H1 (cell line): ENCODE results near the gene GPX8. TPM values are rescaled to one million over a fixed set of nuclear protein-coding genes. Genes with fewer than 3 reads are reported as not detected.

ENCODE experiments used
- CTCF ChIA-PET: fragments of 300-600 bp; sonication (Branson Sonifier 250); formaldehyde crosslinking; loops from one replicate; lab custom pipeline; 2021; ENCODE audit not compliant: partially characterized antibody; lab: Charles Lee
- POLR2A ChIA-PET: fragments of 300-600 bp; sonication (Branson Sonifier 250); formaldehyde crosslinking; loops from one replicate; lab custom pipeline; 2021; ENCODE audit warnings: inconsistent platforms; ENCODE audit not compliant: partially characterized antibody; lab: Charles Lee
- DNase-seq, 2 experiments: peaks; one replicate each; pipeline versions ENCODE4 v3.0.0 to v3.0.0-alpha.2; 2010 to 2022; ENCODE audit warnings: low spot score in 2 of 2, low read depth in 1 of 2, mixed read lengths in 1 of 2
- FAIRE-seq: peaks from 2 replicates; lab custom pipeline; 2011; peaks lifted over from hg19 to GRCh38; lab: Jason Lieb, UNC
- H2AFZ ChIP-seq: 2 replicates; pipeline ENCODE4 v1.8.1; 2012; ENCODE audit warnings: low read length, inconsistent platforms
- H2AK5ac ChIP-seq: 2 replicates; pipeline ENCODE4 v1.6.1; 2013; ENCODE audit warnings: low read depth, low read length
- H2BK120ac ChIP-seq: replicated peaks from 2 replicates; pipeline ENCODE3; 2013; ENCODE audit warnings: low read depth, low read length, inconsistent platforms
- H2BK12ac ChIP-seq: 2 replicates; pipeline ENCODE4 v1.6.1; 2013; ENCODE audit warnings: low read depth, low read length
- H2BK15ac ChIP-seq: 2 replicates; pipeline ENCODE4 v1.6.1; 2013; ENCODE audit warnings: low read length
- H2BK20ac ChIP-seq: 2 replicates; pipeline ENCODE4 v1.6.1; 2013; ENCODE audit warnings: low read length
- H2BK5ac ChIP-seq: 2 replicates; pipeline ENCODE4 v1.6.1; 2013; ENCODE audit warnings: low read depth, low read length
- H3K14ac ChIP-seq: 2 replicates; pipeline ENCODE4 v1.6.1; 2013; ENCODE audit warnings: inconsistent platforms; ENCODE audit not compliant: insufficient read length
- H3K18ac ChIP-seq: 2 replicates; pipeline ENCODE4 v1.6.1; 2013; ENCODE audit warnings: low read length; ENCODE audit errors: extremely low read depth
- H3K23ac ChIP-seq: 2 replicates; pipeline ENCODE4 v1.6.1; 2013; ENCODE audit warnings: inconsistent platforms; ENCODE audit not compliant: insufficient read length
- H3K23me2 ChIP-seq: 2 replicates; pipeline ENCODE4 v1.6.1; 2013; ENCODE audit warnings: low read depth, low read length
- H3K27ac ChIP-seq: 2 replicates; pipeline ENCODE4 v1.6.1; 2011; ENCODE audit warnings: low read depth, low read length, inconsistent platforms
- H3K27me3 ChIP-seq, 4 experiments: replicated peaks in 1 of 4; 1 replicate in 1 of 4; 2 replicates in 3 of 4; pipeline versions ENCODE4 v1.6.1 to v1.8.1; 2011 to 2013; ENCODE audit warnings: low read length in 3 of 4, mild to moderate bottlenecking in 3 of 4, inconsistent platforms in 2 of 4, mixed read lengths in 2 of 4, moderate library complexity in 1 of 4; ENCODE audit not compliant: control insufficient read depth in 3 of 4, insufficient read depth in 3 of 4; ENCODE audit errors: extremely low read depth in 1 of 4
- H3K36me3 ChIP-seq, 4 experiments: 2 replicates each; pipeline versions ENCODE4 v1.6.1 to v1.8.1; 2011 to 2013; ENCODE audit warnings: mild to moderate bottlenecking in 4 of 4, low read length in 3 of 4, moderate library complexity in 2 of 4, control low read depth in 1 of 4, inconsistent platforms in 1 of 4; ENCODE audit not compliant: insufficient read depth in 4 of 4, control insufficient read depth in 2 of 4
- H3K4ac ChIP-seq: replicated peaks from 2 replicates; pipeline ENCODE3; 2013; ENCODE audit warnings: low read length, low read depth, mixed read lengths, inconsistent platforms; ENCODE audit not compliant: insufficient read length
- H3K4me1 ChIP-seq, 4 experiments: replicated peaks in 1 of 4; 1 replicate in 1 of 4; 2 replicates in 3 of 4; pipeline versions ENCODE4 v1.6.1 to v1.8.1; 2011 to 2013; ENCODE audit warnings: low read length in 3 of 4, inconsistent platforms in 2 of 4, mixed read lengths in 1 of 4; ENCODE audit not compliant: insufficient read depth in 4 of 4, control insufficient read depth in 3 of 4
- H3K4me2 ChIP-seq, 2 experiments: 2 replicates each; pipeline versions ENCODE4 v1.6.1 to v1.8.1; 2011 to 2013; ENCODE audit warnings: low read depth in 2 of 2, low read length in 2 of 2, control low read depth in 1 of 2, inconsistent platforms in 1 of 2, mild to moderate bottlenecking in 1 of 2; ENCODE audit not compliant: insufficient read depth in 1 of 2
- H3K4me3 ChIP-seq, 4 experiments: fragments of 200-600, 300-600 bp in 1 of 4; sonication (generic), shearing (Covaris generic), sonication (Bioruptor Twin) in 1 of 4; 2 replicates each; pipeline versions ENCODE4 v1.5.1 to v1.8.1; 2011 to 2016; ENCODE audit warnings: low read length in 4 of 4, low read depth in 3 of 4, control low read depth in 2 of 4, inconsistent platforms in 2 of 4, mild to moderate bottlenecking in 2 of 4, mixed read lengths in 1 of 4, moderate library complexity in 1 of 4; ENCODE audit not compliant: insufficient read depth in 2 of 4; ENCODE audit errors: extremely low read depth in 1 of 4
- H3K56ac ChIP-seq: replicated peaks from 2 replicates; pipeline ENCODE3; 2013; ENCODE audit warnings: low read depth, mild to moderate bottlenecking, mixed read lengths, low read length, inconsistent platforms; ENCODE audit not compliant: insufficient read length
- H3K79me1 ChIP-seq: 2 replicates; pipeline ENCODE4 v1.6.1; 2013; ENCODE audit warnings: low read depth, low read length, control low read depth
- H3K79me2 ChIP-seq, 2 experiments: 2 replicates each; pipeline versions ENCODE4 v1.6.1 to v1.8.1; 2012 to 2013; ENCODE audit warnings: low read length in 2 of 2, mild to moderate bottlenecking in 2 of 2, inconsistent platforms in 1 of 2; ENCODE audit not compliant: insufficient read depth in 2 of 2, control insufficient read depth in 1 of 2
- H3K9ac ChIP-seq, 4 experiments: replicated peaks in 1 of 4; 1 replicate in 1 of 4; 2 replicates in 3 of 4; pipeline versions ENCODE4 v1.6.1 to v1.8.1; 2011 to 2013; ENCODE audit warnings: low read depth in 3 of 4, low read length in 3 of 4, control low read depth in 2 of 4, mild to moderate bottlenecking in 2 of 4, moderate library complexity in 2 of 4, inconsistent platforms in 1 of 4; ENCODE audit errors: extremely low read depth in 1 of 4
- H3K9me3 ChIP-seq, 2 experiments: 2 replicates each; pipeline versions ENCODE4 v1.6.1 to v1.8.1; 2012 to 2013; ENCODE audit warnings: mild to moderate bottlenecking in 2 of 2, moderate library complexity in 2 of 2, control low read depth in 1 of 2, inconsistent platforms in 1 of 2, low read depth in 1 of 2, low read length in 1 of 2, mixed read lengths in 1 of 2; ENCODE audit not compliant: insufficient read depth in 2 of 2
- H4K20me1 ChIP-seq, 2 experiments: replicated peaks in 1 of 2; 2 replicates each; pipeline versions ENCODE3 to v1.8.1; 2011 to 2013; ENCODE audit warnings: inconsistent platforms in 2 of 2, low read length in 2 of 2, mild to moderate bottlenecking in 1 of 2; ENCODE audit not compliant: insufficient read depth in 2 of 2, control insufficient read depth in 1 of 2
- H4K5ac ChIP-seq: 2 replicates; pipeline ENCODE4 v1.6.1; 2013; ENCODE audit warnings: low read length, low read depth, mixed read lengths, inconsistent platforms; ENCODE audit not compliant: insufficient read length
- H4K8ac ChIP-seq: 2 replicates; pipeline ENCODE4 v1.8.0; 2013; ENCODE audit warnings: mild to moderate bottlenecking, moderate library complexity, low read length, inconsistent platforms; ENCODE audit not compliant: insufficient read depth; ENCODE audit errors: extremely low read depth
- H4K91ac ChIP-seq: replicated peaks from 2 replicates; pipeline ENCODE3; 2013; ENCODE audit warnings: low read length, mixed read lengths, inconsistent platforms; ENCODE audit not compliant: insufficient read length
- BRCA1 ChIP-seq: IDR thresholded peaks from 2 replicates; pipeline ENCODE4 v1.6.1; 2012; ENCODE audit warnings: low read depth, low read length, improper control_type of control experiment
- CBX5 ChIP-seq: fragments of 300-800, 300-1000 bp; sonication (generic); IDR thresholded peaks from 2 replicates; pipeline ENCODE4 v1.7.1; 2016; ENCODE audit warnings: antibody characterized with exemption, low read length, low read depth
- CBX8 ChIP-seq: fragments of 300-800, 300-1000 bp; sonication (generic); IDR thresholded peaks from 2 replicates; pipeline ENCODE4 v1.7.1; 2016; ENCODE audit warnings: low read depth, low read length, borderline replicate concordance
- CEBPB ChIP-seq: IDR thresholded peaks from 2 replicates; pipeline ENCODE4 v1.6.1; 2012; ENCODE audit warnings: low read depth, low read length
- PHF8 ChIP-seq: fragments of 200-600 bp; sonication (generic); conservative IDR thresholded peaks from 2 replicates; pipeline ENCODE4 v1.7.1; 2012; ENCODE audit warnings: low read depth, mild to moderate bottlenecking, inconsistent platforms, low read length, moderate library complexity
- POLR2AphosphoS5 ChIP-seq: IDR thresholded peaks from 2 replicates; pipeline ENCODE4 v1.6.1; 2011; ENCODE audit warnings: low read depth, low read length
- RFX5 ChIP-seq: IDR thresholded peaks from 2 replicates; pipeline ENCODE4 v1.6.1; 2011; ENCODE audit warnings: low read depth, low read length, improper control_type of control experiment, borderline replicate concordance
- SIN3A ChIP-seq, 2 experiments: IDR thresholded peaks in 1 of 2; conservative IDR thresholded peaks in 1 of 2; 2 replicates each; pipeline ENCODE4 v1.6.1; 2011 to 2012; ENCODE audit warnings: low read length in 2 of 2, improper control_type of control experiment in 1 of 2, low read depth in 1 of 2, mild to moderate bottlenecking in 1 of 2
- SIRT6 ChIP-seq: IDR thresholded peaks from one replicate; pipeline ENCODE4 v1.7.1; 2012; ENCODE audit warnings: low read length, inconsistent platforms
- SIX5 ChIP-seq: IDR thresholded peaks from 2 replicates; pipeline ENCODE4 v1.6.1; 2011; ENCODE audit warnings: mild to moderate bottlenecking, low read depth, low read length
- SP4 ChIP-seq: IDR thresholded peaks from 2 replicates; pipeline ENCODE4 v1.6.1; 2012; ENCODE audit warnings: low read length, inconsistent platforms
- TCF12 ChIP-seq: IDR thresholded peaks from 2 replicates; pipeline ENCODE4 v1.6.1; 2011; ENCODE audit warnings: low read depth, mild to moderate bottlenecking, low read length
- WGBS, 2 experiments: shearing (Covaris generic) in 1 of 2; methylation state at CpG; one replicate each; pipeline versions ENCODE4 v1.1.6 to v1.1.7; 2013 to 2015; ENCODE audit warnings: low lambda C conversion rate in 2 of 2, mixed read lengths in 2 of 2, inconsistent platforms in 1 of 2, low coverage in 1 of 2, missing lambda C conversion rate in 1 of 2; ENCODE audit not compliant: insufficient replicate concordance in 2 of 2, insufficient coverage in 1 of 2, insufficient read length in 1 of 2; ENCODE audit errors: extremely low coverage in 1 of 2, missing lambda C conversion rate in 1 of 2; 5-methylcytosine and 5-hydroxymethylcytosine counted together
- polyA plus RNA-seq, 7 experiments: library from polyadenylated mRNA; depleted of rRNA in 3 of 7; stranded (reverse) in 5 of 7; unstranded in 2 of 7; fragments of >200 nt in 5 of 7; fragments of 200-250 nt in 2 of 7; gene quantifications; 1 replicate in 5 of 7; 2 replicates in 1 of 7; 4 replicates in 1 of 7; pipeline versions ENCODE4 v1.2.1 to v1.2.3, GENCODE V29; 2011 to 2013; ENCODE audit warnings: missing spikeins in 2 of 7, mixed read lengths in 2 of 7
- total RNA-seq: library from RNA; stranded (reverse); fragmentation: NEBNext Ultra II Directional; extraction: Animal tissue kit (Norgen Biotek cat#: 25700); gene quantifications from 2 replicates; pipeline ENCODE4 v1.2.1, GENCODE V29; 2021
- TF ChIP-seq, protein P1 (sequence below): IDR thresholded peaks from 2 replicates; pipeline ENCODE4 v1.6.1; 2012; ENCODE audit warnings: low read length, inconsistent platforms

Gene GPX8
- total and polyA plus RNA-seq, 2 of the 8 experiments (the other 6 are each of a cell fraction or from before 2014, with no cell fraction given), result 19.5 to 60.4 TPM

GRCh38 chr5:55146080-55146479, 13.9 kb upstream of the GPX8 start:
- Histone ChIP-seq H3K9ac (no peak overlapping the region), H3K23me2 (no peaks in the 10 kb centered on the region), H3K4me2 (no peak overlapping the region), H4K8ac (no peak overlapping the region), H2BK120ac (no peak overlapping the region), H2BK12ac (no peak overlapping the region), H3K36me3 (no peaks in the 10 kb centered on the region), H3K27me3 (no peaks in the 10 kb centered on the region), H3K18ac (no peak overlapping the region), H3K56ac (no peak overlapping the region), H2BK5ac (no peak overlapping the region), H3K4me3 (peak overlapping the region in 1 of 4 experiments; percentile 10; a peak in 1 of 8 replicates), H2AK5ac (no peak overlapping the region), H4K20me1 (no peaks in the 10 kb centered on the region), H4K91ac (no peak overlapping the region), H3K14ac (no peak overlapping the region), H3K9me3 (no peaks in the 10 kb centered on the region), H3K4me1 (no peaks in the 10 kb centered on the region), H2AFZ (no peak overlapping the region; the same call in 1 of the 2 replicates), H2BK20ac (no peak overlapping the region), H3K79me2 (no peaks in the 10 kb centered on the region), H3K27ac (no peak overlapping the region), H3K23ac (no peak overlapping the region), H3K4ac (no peak overlapping the region), H2BK15ac (0 out of 2 replicates have a peak overlapping the region, but pooled peaks have one; percentile 36), H4K5ac (no peak overlapping the region), H3K79me1 (no peaks in the 10 kb centered on the region)
- DNase-seq, result no peak
- FAIRE-seq, result no peak
- ChIA-PET CTCF (interaction anchor here (0.6 to 3.6 kb wide), 22 partner anchors 9 to 245 kb away, joined by 3 to 59 read pairs (median 3); partner anchors contain the start of gene GPX8), POLR2A (interaction anchor here (1.4 kb wide), 2 partner anchors 14 to 240 kb away, joined by 4 to 6 read pairs; partner anchors contain the start of gene GPX8)
- 90% methylated on average over 8 of the region's 8 CpGs; no CpG with 5 or more reads in 1 of the 2 experiments for WGBS, 2 experiments
- TF ChIP-seq PHF8 (no peak), SP4 (no peak), POLR2AphosphoS5 (no peak), BRCA1 (no peak), CBX8 (no peak), CBX5 (no peak), TCF12 (no peak), SIN3A (conservative IDR thresholded peaks at IDR 0.05 in 1 of 2, IDR thresholded peaks at IDR 0.05 in 1 of 2; ENCODE audit: low read depth in 1 of 2, low read length in 2 of 2) (no peak), RFX5 (no peak), SIRT6 (no peak), CEBPB (no peak), SIX5 (no peak)
- TF ChIP-seq, protein P1, sequence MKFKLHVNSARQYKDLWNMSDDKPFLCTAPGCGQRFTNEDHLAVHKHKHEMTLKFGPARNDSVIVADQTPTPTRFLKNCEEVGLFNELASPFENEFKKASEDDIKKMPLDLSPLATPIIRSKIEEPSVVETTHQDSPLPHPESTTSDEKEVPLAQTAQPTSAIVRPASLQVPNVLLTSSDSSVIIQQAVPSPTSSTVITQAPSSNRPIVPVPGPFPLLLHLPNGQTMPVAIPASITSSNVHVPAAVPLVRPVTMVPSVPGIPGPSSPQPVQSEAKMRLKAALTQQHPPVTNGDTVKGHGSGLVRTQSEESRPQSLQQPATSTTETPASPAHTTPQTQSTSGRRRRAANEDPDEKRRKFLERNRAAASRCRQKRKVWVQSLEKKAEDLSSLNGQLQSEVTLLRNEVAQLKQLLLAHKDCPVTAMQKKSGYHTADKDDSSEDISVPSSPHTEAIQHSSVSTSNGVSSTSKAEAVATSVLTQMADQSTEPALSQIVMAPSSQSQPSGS, result no peak
